ENCODE results near the gene C5orf46. TPM values are rescaled to one million over a fixed set of nuclear protein-coding genes. Genes with fewer than 3 reads are reported as not detected.

C5orf46 gene
- total RNA-seq, 4 donors from 2014 or later = not detected

GRCh38 chr5:147863454-147864158 is 42.7 kb downstream of the C5orf46 start:
- WGBS, 2 donors = 44 to 56% methylated on average over 3 of the region's 3 CpGs
- Histone ChIP-seq H3K36me3 (no peaks in the 10 kb centered on the region), H3K27me3 (no peaks in the 10 kb centered on the region), H3K4me1 (no peaks in the 10 kb centered on the region), H3K9me3 (no peaks in the 10 kb centered on the region), H3K4me3 (no peak overlapping the region), H3K27ac (no peak overlapping the region)
- no peak for DNase-seq (ENCODE audit: low spot score in 2 of 2)
- TF ChIP-seq CTCF (IDR thresholded peaks at IDR 0.05) (no peak), EP300 (IDR thresholded peaks at IDR 0.05) (no peak), POLR2A (IDR thresholded peaks at IDR 0.05) (no peak)

- Histone ChIP-seq H3K27ac (no peak overlapping the region), H3K9me3 (no peaks in the 10 kb centered on the region), H3K36me3 (no peaks in the 10 kb centered on the region), H3K4me1 (no peaks in the 10 kb centered on the region), H3K27me3 (no peaks in the 10 kb centered on the region), H3K4me3 (no peak overlapping the region)
- no peak for DNase-seq (ENCODE audit: low spot score in 2 of 2)
- no peak for TF ChIP-seq EP300 (IDR thresholded peaks at IDR 0.05)
- TF ChIP-seq POLR2A (IDR thresholded peaks at IDR 0.05) = no peak
- no peak for TF ChIP-seq CTCF (IDR thresholded peaks at IDR 0.05)
- WGBS, 2 donors = 50 to 74% methylated on average over 1 of the region's 1 CpG
Measured at GRCh38 chr5:147860641-147861025, 45.7 kb downstream of the C5orf46 start.

GRCh38 chr5:147859962-147860640 is 46.2 kb downstream of the C5orf46 start:
- 85 to 90% methylated on average over 3 of the region's 3 CpGs for whole genome bisulfite sequencing, 2 donors
- no peaks in the 10 kb centered on the region for H3K4me1 ChIP-seq

GRCh38 chr5:147858565-147858964 is 47.8 kb downstream of the C5orf46 start:
- no peak for DNase-seq (ENCODE audit: low spot score in 2 of 2)
- H3K4me1 ChIP-seq = no peaks in the 10 kb centered on the region
- no peaks in the 10 kb centered on the region for H3K27me3 ChIP-seq
- WGBS, 2 donors = 64 to 69% methylated on average over 1 of the region's 1 CpG
- H3K36me3 ChIP-seq = no peaks in the 10 kb centered on the region
- no peak overlapping the region for H3K27ac ChIP-seq
- TF ChIP-seq EP300 (IDR thresholded peaks at IDR 0.05) (no peak), CTCF (IDR thresholded peaks at IDR 0.05) (no peak), POLR2A (IDR thresholded peaks at IDR 0.05) (no peak)
- H3K4me3 ChIP-seq = no peak overlapping the region
- H3K9me3 ChIP-seq = no peaks in the 10 kb centered on the region

More at GRCh38 chr5:147859962-147860640, 46.2 kb downstream of the C5orf46 start:
- no peaks in the 10 kb centered on the region for H3K27me3 ChIP-seq
- no peaks in the 10 kb centered on the region for H3K36me3 ChIP-seq
- no peaks in the 10 kb centered on the region for H3K9me3 ChIP-seq
- TF ChIP-seq EP300 (IDR thresholded peaks at IDR 0.05) (no peak), POLR2A (IDR thresholded peaks at IDR 0.05) (no peak), CTCF (IDR thresholded peaks at IDR 0.05) (no peak)
- H3K4me3 ChIP-seq = no peak overlapping the region
- no peak for DNase-seq (ENCODE audit: low spot score in 2 of 2)
- no peak overlapping the region for H3K27ac ChIP-seq

Measured in tibial nerve (tissue), 4 donors.